GM19023 (cell line): Measurements from ENCODE around the gene CDK11B.

Experiments
- ATAC-seq: cut with Tn5 transposase; IDR thresholded peaks from one replicate; pipeline ENCODE4 v1.9.1; 2021; ENCODE audit warnings: mild to moderate bottlenecking, moderate library complexity; ENCODE audit not compliant: unreplicated experiment

CDK11B gene

GRCh38 chr1:1617516-1617915 lies 41.3 kb downstream of the CDK11B start:
- no peak for ATAC-seq

GRCh38 chr1:1616838-1617237 lies 42.0 kb downstream of the CDK11B start:
- ATAC-seq: no peak

GRCh38 chr1:1616045-1616790 lies 42.6 kb downstream of the CDK11B start:
- ATAC-seq: peak; percentile 4

DNA sequence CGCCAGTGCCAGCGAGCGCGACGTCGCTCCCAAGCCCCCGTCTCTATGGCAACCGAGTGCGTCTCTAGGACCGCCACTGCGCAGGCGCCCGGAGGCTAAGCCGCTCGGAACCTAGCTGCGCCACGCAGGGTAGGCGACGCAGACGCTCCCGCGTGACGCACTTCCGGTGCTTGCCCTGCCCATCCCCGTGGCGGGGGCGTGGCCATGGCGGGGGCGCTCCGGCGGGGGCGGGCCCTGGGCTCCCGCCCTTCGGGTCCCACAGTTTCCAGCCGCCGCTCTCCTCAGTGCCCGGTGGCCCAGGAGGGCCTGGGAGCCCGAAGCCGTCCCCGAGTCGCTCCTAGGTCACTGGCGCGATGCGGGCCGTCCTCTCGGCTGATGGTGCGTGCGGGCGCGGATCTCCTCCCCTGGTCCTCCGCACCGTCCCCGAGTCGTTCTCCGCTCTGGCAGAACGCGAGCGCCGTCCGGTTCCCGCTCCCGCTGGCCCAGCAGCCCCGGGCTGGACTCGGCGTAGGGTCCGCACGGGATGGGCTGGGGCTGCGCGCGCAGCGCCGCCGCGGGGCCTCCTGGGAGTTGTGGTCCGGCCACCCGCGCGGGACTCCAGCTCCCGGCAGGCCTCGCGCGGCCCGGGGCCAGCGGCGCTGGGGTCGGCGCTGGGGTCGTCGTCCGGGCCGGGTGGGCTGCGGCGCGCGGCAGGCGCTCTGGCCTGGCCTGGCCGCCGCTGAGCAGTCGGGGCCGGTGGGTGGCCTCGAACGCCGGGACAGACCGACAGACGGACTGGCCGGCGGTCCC lies 43.4 kb downstream of the CDK11B start, which contains the start of gene MIB2:
TSS of gene MIB2 (plus strand) at position 245 of the 789 bp plus-strand sequence. CDS start 7,953 bp downstream, outside the sequence.
- peak; percentile 84 for ATAC-seq

DNA sequence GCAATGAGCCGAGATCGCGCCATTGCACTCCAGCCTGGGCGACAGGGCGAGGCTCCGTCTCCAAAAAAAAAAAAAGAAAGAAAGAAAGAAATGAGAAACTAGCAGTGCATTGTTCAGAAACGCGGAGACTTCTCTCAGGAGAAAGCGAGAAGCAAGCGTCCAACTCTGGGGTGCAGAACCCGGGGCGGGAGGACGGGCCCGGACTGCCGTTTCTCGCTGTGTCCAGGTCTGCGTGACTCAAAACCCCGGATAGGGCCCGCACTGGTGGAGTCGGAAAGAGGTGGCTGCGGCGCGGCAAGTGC lies 43.9 kb downstream of the CDK11B start:
- ATAC-seq: no peak

DNA sequence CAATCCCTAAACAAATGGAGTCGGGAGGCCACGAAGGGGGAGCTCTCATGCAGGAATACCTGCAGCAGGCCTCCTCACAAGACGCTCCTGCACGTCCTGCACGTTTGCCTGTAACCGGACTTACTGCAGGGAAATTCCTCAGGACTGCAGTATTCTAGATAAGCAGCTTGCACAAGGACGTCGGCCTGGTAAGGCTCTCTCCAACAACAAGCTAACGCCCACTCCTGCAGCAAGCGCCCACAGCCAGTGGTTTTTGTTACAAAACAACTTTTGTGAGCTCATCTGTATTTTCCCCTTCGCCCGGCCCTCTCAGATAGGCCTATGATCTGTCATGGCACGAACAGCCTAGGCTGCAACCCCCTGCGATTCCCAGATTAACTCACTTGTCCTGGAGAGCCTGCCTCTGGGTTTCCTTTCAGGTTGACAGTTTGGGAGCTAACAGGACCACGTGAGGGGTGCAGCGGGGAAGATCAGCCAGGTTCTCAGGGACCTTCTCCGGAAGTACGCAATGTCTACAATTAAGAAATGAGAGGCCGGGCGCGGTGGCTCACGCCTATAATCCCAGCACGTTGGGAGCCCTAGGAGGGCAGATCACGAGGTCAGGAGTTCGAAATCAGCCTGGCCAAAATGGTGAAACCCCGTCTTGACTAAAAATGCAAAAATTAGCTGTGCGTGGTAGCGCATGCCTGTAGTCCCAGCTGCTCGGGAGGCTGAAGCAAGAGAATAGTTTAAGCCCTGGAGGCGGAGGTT lies 44.4 kb downstream of the CDK11B start:
- no peak for ATAC-seq

DNA sequence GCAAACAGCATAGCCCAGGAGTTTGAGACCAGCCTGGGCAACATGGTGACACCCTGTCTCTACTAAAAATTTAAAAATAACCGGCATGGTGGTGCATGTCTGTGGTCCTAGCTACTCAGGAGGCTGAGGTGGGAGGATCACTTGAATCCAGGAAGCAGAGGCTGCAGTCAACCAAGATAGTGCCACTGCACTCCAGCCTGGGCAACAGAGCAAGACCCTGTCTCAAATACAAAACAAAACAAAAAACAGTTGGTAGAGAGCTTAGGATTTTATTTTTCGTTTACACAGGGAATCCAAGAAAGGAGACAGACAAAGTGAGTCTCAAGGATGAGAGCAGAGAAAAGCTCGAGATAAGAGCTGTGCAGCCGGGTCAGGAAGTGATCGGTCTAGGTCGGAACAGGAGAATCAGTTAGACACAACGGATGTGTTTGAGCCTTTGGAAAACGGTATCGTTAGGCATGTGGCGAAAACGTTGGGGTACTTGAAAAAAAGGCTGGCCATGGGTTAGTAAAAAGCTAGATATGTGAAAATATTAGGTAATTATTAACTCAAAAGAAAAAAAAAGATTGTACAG lies 45.2 kb downstream of the CDK11B start:
- no peak for ATAC-seq

DNA sequence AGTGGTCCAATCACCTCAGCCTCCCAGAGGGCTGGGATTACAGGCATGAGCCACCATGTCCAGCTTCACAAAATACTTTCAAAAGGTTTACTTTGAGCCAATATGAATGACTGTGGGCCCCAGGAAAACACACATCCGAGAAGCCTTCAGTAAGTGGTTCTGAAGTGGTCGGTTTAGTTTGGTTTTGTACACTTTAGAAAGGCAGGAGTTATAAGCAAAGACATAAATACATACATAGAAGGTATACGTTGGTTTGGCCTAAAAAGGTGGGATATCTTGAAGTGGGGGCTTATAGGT lies 46.8 kb downstream of the CDK11B start:
- no peak for ATAC-seq

- ATAC-seq: no peak
These were observed 48.0 kb downstream of the CDK11B start for GRCh38 chr1:1610796-1611195.

GRCh38 chr1:1609822-1610485 lies 48.9 kb downstream of the CDK11B start:
- ATAC-seq: no peak

- ATAC-seq: no peak
These were observed 52.6 kb downstream of the CDK11B start for GRCh38 chr1:1606232-1606631.

DNA sequence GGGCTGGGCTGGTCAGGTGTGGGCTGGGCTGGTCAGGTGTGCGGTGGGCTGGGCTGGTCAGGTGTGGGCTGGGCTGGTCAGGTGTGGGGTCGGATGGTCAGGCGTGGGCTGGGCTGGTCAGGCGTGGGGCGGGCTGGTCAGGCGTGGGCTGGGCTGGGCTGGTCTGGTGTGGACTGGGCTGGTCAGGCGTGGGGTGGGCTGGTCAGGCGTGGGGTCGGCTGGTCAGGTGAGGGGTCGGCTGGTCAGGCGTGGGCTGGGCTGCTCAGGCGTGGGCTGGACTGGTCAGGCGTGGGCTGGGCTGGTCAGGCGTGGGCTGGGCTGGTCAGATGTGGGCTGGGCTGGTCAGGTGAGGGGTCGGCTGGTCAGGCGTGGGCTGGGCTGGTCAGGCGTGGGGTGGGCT lies 53.1 kb downstream of the CDK11B start:
- no peak for ATAC-seq

DNA sequence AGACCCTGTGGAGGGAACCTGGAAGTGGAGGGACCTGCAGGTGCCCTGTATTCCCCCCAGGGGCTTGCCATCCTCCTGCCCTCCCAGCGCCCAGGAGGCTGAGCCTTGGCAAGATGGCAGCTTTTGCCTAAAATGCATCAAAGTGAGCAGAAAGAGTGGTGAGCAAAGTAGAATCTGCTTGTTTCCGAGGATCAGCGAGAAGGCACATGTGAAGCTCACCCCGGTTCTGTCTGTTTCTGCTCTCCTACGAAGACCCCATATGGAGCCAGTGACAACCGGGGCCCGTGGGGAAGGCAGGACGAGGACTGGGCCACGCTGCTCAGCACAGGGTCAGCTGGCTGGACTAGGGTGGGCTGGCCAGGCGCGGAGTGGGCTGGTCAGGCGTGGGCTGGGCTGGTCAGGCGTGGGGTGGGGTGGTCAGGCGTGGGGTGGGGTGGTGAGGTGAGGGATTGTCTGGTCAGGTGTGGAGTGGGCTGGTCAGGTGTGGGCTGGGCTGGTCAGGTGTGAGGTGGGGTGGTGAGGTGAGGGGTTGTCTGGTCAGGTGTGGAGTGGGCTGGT lies 53.7 kb downstream of the CDK11B start:
- ATAC-seq: no peak

GRCh38 chr1:1604374-1605033 lies 54.3 kb downstream of the CDK11B start:
- ATAC-seq: no peak

GRCh38 chr1:1603671-1604373 lies 55.0 kb downstream of the CDK11B start:
- ATAC-seq: no peak

- no peak for ATAC-seq
These were observed 55.8 kb downstream of the CDK11B start for GRCh38 chr1:1602968-1603506.

DNA sequence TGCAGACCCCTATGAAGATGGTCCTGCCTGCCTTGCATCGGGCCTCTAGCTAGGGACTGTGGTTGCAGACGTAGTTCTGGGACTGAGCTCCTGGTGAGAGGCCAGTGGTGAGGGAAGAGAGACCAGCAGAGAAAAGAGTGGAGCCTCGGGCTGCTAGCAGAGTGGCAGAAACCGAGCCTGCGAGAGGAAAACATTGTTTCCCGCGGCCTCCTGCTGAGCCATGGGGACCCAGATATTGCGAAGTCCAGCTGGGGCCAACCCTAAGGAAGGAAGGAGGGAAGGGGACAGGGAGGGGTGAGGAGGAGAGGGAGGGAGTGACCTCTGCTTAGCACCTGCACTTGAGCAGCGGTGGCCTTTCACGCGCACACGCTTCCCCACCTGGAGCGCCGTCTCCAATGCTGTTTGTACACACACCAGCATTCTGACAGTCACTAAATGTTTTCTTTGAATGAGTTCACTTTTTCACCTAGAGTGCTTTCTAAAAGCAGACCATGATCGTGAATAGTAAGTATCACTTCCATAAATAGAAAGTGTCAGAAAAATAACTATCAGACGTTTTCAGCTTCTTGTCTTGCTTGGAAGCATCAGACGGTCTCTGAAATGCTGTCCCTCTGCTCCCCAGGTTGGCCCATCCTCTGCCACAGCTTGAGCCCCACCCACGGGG lies 56.4 kb downstream of the CDK11B start:
- ATAC-seq: no peak

DNA sequence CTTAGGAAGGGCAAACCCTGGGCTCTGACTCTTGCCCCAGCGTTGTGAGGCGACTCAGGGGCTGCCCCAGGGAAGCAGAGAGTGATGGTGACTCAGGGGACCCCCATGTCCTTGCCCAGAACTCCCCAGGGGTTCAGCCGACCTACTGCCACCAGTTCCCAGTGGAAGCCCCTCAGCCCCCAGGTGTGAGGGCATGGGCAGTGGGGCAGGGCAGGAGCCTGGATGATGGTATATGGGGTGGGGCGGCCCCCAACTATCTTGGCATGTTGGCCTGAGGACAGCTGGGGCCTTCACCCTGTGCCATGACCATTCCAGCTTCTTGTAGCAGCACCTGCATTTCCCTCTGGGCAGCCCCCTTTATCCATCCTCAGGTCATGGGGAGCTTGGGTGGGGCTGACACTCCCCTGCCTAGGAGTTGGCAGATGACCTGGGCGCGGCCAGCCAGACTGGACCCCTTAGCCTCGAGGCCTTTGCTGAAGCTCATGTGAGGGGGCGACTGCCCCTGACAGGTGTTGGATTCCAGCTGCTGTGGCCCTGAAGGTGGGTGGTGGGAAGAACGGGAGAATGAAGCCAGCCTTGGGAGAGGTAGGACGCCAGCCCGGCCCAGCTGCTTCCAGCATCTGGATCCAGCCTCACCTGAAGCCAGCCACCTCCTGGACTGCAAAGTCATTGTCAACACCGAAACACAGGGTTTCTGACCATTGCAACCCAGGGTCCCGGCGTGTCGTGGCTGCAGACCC lies 57.1 kb downstream of the CDK11B start:
- ATAC-seq: no peak
